ENCODE results near the gene TM9SF2.

Gene TM9SF2

DNA sequence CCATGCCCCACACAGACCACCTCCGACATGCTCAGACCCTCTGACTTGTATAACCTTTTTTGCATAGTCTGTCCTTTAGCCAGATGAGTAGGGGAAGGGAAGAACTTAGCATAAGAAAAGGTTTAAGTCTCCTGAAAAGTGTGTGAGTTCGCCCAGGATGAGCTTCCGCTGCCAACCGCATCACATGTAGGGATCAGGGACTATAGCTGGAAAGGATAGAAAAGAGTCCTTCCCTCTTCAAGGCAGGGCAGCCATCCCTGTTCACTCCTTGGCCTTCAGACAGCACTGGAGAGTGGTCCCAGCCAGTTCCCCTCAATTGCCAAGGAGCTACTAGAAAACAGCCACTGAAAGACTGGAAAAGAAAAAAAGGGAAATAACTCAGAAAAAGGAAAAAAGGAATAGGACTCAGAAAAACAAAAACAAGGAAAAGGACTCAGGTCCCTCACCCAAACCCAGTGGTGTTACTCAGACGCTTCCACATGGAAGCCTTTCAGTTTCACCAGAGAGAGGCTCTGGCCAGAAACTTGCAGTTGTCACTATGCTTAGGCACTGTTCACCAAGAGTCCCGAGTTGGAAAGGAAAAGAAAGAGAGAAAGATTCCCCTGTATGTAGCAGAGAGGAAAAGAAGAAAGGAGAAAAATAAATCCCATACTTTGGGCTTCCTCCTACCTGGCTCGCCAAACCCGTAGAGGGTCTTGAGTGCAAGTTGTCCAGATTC is 5.6 kb upstream of the TM9SF2 start:
- DNase-seq (ENCODE audit: low read depth in 2 of 2), result no peak

DNA sequence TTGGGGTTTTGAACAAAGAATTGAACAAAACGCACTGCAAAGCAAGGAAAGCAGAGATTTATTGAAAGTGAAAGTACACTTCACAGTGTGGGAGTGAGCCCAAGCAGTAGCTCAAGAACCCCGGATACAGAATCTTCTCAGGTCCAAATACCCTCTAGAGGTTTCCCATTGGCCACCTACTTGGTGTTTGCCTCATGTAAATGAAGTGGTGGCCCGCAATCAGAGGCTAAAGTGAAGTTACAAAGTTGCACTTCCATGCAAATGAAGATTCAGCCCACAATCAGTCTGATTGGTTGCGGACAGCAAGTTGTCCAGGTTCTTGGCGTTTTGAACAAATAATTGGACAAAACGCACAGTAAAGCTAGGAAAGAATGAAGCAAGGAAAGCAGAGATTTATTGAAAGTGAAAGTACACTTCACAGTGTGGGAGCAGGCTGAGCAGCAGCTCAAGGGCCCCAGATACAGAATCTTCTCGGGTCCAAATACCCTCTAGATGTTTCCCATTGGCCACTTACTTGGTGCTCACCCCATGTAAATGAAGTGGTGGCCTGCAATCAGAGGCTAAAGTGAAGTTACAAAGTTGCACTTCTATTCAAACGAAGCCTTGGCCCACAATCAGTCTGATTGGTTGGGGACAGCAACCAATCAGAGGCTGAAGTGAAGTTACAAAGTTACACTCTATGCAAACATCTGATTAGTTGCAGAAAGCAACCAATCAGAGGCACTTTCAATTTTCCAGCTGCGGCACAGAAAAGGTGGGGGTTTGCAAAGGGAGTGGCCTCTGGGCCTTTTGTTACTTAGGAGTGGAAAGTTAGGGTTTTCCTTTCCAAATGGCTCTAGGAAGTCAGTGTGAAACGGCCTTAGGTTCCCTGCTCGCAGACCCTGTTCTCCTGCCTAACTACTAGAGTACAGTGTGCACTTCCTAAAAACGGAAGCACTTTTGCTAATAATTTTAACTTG is 4.8 kb upstream of the TM9SF2 start:
- peak; percentile 44 to 51 for DNase-seq (ENCODE audit: low read depth in 2 of 2)

DNA sequence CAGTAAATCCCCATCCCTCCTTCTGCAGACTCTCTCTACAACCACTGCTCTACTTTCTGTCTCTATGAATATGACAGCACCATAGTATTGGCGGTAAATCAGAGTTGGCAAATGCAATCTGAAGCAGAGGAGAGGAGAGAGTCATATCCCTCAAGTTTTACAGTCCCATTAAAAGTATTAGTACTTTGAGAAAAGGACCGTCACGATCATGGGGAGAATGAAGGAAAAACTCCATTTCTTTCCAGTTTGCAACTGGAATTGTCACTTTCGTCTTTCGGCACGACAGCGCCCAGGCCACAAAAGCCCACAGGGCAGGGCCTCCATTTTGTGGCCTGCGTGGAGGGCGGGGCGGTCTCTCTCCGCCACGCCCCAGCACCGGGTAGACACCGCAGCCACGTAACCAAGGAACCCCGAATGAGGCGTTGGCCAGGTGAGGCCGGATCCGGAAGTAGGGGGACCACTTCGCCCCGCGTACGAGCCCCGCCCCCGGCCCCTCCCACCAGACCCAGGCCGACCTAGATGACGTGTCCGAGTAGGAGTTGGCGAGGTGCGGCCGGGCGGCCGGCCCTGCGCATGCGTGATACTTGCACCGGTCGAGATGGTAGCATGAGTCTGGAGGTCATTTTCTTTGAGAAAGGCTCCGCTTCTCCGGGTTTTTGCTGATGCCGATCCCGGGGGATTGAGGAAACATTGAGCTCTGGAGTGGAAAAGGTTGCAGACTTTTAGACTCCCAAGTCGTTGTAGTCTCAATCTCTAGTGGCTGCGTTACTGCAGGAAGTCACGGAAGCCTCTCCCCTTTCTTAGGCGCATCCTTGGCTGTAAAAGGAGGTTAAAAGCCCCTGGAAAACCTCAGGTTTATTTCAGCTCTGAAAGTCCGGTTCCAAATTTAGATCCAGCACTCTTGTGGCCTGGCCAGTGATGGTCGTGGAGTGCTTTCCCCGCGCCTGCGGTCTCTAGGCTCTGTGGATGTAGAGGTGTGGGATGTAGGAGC is 2.8 kb upstream of the TM9SF2 start:
- peak; percentile 89 to 92 for DNase-seq (ENCODE audit: low read depth in 2 of 2)

DNA sequence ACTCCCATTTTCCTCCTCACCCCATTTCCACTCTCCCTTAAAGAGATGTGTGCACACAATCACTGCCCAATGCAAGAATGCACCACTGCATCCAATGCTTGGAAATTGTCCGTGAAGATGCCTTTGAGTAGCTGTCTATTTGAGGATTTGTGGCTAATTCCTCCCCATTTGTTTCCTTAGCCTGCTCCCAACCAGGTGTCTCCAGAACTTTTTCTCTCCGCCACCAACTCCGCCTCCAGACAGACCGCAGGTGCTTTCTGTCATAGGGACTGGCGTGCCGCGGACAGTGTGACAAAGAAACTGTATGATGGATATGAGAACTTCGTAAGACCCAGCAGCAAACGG is 461 bp upstream of the TM9SF2 start:
- no peak for DNase-seq (ENCODE audit: low read depth in 2 of 2)

DNA sequence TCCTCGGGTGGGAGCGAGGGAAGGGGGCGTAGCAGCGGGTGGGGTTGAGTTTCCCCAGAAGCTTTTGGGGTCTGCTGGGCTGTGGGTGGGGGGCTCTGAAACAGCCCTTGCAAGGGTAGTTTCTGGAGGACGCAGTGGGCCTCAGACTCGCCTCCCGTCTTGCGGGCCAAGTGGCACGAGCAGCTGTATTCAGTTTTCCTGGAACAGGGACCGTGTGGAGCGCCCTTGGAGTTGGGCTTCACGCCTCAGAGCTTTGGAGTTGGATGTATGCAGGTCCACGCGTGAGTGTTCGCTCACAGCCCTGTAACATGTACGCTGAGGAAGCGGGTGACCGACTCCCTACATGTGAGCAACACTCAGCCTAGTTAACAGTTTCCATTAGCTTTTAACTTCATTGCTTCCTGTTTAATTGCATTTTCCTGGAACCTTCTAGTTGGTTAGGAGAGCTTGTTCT is 603 bp downstream of the TM9SF2 start:
- DNase-seq (ENCODE audit: low read depth in 2 of 2), result no peak

DNA sequence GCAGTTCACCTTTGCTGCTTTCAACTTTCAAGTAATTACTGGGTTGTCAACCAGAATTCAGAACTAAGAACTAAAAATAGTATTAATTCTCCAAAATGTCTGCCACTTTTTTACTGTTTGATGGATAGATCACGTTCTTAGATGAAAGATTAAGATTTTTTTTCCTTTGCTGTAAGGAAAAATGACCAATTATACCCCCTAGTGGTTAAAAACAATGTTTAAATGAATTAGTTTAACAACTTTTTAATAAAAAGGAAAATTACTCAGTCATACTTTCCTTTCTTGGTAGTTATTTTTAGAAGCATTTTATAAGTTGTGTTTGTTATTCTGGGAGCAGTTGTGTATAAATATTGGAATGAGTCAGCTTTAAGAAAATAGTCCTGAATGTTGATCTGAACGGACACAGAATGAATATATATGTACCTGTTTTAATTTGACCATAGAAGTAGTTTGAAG is 4.6 kb downstream of the TM9SF2 start:
- no peak for DNase-seq (ENCODE audit: low read depth in 2 of 2)

DNA sequence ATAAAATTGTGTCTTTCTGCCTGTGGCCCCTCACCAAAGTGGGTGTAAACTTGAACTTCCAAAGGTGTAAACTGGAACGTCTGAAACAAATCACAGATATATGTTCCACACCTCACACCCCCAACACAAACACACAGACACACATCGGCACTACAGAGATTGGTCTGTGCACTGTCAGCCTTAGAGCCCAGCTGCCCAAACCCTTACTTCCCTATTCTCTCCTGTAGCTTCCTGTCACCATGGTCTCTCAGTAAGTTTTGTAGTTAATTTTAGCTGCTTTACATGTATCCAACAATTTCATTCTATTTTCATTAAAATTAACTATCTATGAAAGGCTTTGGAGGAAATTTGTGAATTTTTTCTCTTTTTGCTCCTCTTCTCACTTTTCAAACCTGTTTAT is 5.4 kb downstream of the TM9SF2 start:
- no peak for DNase-seq (ENCODE audit: low read depth in 2 of 2)

DNA sequence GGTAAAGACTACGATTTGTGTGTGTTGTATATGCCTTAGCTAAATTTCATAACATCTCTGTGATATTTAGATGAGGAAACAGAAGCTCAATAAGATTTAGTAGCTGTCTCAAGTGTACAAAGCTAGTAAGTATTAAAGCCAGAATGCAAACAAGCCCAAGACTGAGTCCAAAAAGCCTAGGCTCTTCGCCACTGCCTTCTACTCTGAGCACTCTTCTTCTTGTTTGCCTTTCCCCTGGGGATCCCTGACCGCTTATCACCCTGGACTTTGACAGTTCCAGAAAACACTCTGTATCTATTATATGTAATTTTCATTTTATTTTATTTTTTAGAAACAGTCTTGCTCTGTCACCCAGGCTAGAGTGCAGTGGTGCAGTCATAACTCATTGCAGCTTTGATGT is 5.8 kb downstream of the TM9SF2 start:
- no peak for DNase-seq (ENCODE audit: low read depth in 2 of 2)

DNA sequence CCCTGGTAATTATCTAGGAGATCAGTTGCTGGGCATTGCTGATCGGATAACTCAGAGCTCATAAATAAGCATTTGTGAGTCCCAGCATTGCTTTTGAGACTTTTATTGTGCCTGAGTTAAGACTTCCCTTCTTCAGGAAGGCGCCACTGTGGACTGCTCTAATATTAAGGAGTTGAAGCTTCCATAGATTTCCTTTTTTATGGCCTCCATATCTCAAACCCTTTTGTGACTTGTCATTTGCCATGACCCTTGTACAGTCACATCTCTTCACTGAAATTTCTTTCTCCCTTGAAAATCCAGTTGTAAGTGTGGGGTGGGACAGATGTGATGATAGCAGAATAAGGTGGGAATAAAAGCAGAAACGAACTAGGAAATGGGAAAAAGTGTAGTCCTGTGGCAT is 6.3 kb downstream of the TM9SF2 start:
- DNase-seq (ENCODE audit: low read depth in 2 of 2), result no peak

DNA sequence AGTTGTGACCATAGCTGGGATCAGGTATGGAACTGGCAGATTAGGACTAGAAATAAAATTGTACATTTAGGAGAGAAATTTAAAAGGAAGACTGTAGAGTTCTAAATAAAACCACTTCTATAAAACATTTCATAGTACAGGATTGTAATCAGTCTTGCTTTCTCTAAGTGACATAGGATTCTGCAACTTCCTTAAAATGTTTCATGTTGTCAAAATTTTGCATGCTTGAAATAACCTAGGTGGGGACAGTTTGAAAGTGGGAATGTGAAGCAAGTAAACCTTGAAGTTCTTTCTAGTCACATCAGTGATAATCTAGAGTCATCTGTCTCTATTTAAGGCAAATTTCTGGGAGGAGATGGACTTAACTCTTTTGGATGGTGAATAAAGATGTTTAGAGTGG is 6.7 kb downstream of the TM9SF2 start:
- no peak for DNase-seq (ENCODE audit: low read depth in 2 of 2)

DNA sequence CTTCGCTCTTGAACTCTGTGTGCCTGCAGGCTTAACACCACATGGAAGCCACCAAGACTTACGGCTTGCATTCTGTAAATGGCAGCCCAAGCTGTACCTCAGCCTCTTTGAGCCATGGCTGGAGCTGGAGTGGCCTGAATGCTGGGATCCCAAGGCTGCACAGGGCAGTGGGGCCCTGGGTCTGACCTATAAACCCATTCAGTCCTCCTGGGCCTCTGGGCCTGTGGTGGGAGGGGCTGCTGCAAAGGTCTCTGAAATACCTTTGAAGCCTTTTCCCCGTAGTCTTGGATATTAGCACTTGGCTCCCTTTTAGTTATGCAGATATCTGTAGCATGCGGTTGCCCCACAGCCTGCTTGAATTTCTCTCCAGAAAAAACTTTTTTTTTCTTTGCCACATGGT is 8.2 kb downstream of the TM9SF2 start:
- no peak for DNase-seq (ENCODE audit: low read depth in 2 of 2)

DNA sequence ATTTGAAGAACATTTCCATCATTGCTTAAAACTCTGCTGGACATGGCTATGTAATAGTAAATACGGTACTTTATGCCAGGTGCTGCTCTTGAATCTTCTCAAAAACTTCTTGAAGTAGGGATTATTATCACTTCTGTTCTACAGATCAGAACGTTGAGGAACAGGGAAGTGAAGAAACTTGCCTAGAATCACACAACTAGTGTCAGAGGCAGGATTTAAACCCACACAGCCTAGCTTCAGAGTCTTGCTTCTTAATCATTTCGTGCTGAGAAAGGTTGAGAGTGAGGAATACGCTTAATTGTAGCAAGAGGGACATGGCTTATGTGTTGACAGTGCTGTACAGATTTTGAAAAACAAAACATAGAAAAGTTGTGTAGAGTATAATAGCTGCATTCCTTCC is 13.5 kb downstream of the TM9SF2 start:
- no peak for DNase-seq (ENCODE audit: low read depth in 2 of 2)

DNA sequence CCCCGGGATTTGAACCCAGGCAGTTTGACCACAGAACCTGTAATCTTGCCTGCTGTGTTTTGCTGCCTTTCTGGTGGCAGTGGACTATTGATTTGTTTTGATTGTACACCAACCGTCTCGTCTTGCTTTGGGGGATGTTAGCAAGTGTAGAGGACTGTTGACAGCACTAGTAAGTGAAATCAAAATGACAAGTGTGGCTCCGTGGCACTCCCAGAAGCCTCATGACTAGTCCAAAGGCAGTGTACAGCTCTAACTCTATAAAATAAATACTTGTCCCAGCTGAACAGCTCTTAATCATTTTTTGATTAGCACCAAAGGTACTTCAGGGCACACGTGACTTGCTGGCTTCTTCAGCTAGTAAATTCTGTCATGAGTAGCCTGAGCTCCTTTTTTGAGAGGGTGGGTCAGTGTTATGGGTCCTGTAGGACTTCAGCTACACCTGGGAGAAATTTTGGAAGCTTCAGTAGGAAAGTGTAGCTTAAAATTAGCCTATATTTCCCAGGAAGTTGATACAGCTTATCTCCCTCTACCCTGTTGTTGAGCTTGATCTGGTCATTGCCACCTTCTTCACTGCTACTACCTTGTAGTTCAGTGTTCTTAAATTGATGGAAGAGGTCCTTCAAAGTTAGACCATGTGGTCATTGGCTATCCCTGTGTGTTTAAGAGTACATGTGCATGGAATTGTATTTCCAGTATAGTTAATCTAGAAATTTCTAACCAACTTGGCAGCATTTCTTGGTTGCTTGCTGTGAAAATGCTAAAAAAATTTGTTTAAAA is 15.1 kb downstream of the TM9SF2 start:
- no peak for DNase-seq (ENCODE audit: low read depth in 2 of 2)

DNA sequence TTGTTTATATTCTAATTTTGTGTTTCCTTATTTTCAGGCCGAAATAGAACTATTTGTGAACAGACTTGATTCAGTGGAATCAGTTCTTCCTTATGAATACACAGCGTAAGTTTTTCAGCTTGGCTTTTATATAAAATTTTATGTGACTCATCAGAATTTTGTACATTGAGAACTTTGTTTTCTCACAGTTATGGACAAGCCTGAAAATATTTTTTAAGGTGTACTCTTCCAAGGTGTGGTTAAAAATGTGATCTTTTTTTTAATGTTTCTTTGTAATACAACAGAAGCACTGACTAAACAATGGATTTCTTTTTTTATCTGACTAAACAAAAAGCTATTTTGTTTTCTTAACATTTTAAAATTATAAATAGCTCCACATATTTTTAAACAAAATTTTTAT is 16.3 kb downstream of the TM9SF2 start:
- no peak for DNase-seq (ENCODE audit: low read depth in 2 of 2)

DNA sequence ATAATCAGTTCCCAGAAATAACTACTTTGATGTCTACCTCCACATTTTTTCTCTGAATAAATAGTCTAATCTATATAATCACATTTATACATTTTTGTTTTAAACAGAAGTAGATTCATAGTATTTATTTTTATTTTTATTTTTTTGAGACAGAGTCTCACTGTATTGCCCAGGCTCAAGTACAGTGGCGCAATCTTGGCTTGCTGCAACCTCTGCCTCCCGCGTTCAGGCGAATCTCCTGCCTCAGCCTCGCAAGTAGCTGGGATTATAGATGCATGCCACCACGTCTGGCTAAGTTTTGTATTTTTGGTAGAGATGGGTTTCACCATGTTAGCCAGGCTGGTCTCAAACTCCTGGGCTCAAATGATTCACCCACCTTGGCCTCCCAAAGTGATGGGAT is 16.7 kb downstream of the TM9SF2 start:
- DNase-seq (ENCODE audit: low read depth in 2 of 2), result no peak

DNA sequence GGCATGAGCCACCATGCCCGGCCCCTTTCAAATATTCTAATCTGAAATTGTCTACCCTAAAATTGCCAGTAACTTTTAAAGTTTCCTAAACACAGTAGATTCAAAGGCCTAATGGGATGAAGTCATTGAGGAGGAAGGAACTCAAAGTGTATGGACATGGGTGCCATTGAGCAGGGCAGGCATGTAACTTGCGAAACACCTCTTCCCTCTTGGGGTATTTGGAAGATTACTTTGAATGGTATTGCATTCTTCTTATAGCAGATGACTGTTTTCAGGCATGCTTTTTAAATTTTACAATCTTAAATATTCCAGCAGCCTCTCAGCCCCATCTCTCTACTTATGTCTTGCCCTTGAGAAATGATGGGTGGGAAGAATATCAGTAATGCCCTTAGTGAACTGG is 21.0 kb downstream of the TM9SF2 start:
- DNase-seq (ENCODE audit: low read depth in 2 of 2), result no peak

DNA sequence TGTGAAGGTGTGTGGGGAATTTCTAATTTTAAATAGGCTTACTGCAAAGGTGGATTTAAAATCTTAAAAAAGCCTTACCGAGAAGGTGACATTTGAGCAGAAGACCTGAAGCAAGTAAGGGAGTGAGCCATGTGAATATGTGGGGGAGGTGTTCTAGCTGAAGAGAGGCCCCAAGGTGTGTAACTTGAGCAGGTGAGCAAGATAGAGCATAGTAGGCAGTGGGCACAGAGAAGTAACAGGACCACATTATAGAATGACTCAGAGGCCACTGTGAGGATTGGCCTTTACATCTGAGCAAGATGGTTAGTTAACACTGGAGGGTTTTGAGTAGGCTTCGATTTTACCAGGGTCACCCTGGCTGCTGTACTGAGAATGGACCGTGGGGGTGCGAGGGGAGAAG is 22.6 kb downstream of the TM9SF2 start:
- no peak for DNase-seq (ENCODE audit: low read depth in 2 of 2)

DNA sequence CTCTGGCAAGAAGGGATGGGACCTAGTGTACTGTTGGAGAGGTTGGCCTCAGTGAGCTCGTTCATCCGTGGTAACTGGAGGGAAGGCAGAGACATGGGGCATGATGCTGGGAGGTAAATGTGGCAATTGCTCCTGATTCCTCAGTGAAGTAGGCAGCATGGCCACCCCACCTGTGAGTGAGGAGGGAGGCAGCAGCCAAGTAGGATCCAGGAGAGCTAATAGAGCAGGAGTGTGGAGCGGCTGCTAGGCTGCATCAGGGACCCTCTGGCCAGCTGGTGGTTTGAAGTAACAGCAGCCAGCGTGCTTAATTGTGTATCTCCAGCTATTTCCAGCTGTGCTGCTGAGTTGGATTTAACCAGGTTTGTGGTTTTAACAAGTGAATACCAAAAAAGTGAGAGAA is 24.7 kb downstream of the TM9SF2 start:
- DNase-seq (ENCODE audit: low read depth in 2 of 2), result no peak

DNA sequence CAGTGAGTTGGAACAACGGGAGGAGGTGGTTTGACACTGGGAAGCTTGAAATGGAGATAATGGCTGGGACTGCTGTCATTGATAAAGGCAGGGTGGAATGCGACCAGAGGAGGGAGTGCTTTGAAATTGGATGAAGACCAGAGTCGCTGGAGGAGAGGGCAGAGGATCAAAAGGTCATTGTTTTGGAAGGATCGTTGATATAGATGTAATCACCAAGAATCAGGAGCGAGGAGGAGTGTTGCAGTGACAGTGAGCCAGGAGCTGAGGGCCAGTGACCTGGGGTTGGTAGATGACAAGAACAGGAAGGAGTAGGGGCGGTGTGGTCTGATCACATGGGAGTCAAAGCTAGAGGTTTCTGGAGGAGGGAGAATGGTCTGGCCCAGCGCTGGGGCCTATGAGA is 25.3 kb downstream of the TM9SF2 start:
- DNase-seq (ENCODE audit: low read depth in 2 of 2), result no peak

DNA sequence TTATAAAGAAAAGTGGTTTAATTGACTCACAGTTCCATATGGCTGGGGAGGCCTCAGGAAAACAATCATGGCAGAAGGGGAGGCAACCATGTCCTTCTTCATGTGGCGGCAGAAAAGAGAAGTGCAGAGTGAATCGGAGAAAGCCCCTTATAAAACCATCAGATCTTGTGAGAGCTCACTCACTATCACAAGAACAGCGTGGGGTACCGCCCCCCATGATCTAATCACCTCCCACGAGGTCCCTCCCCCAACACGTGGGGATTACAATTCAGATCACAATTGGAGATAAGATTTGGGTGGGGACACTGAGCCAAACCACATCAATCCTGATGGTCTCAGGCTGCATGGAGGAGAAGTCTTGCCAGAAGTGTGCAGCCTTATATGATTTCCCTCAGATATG is 26.0 kb downstream of the TM9SF2 start:
- DNase-seq (ENCODE audit: low read depth in 2 of 2), result no peak

DNA sequence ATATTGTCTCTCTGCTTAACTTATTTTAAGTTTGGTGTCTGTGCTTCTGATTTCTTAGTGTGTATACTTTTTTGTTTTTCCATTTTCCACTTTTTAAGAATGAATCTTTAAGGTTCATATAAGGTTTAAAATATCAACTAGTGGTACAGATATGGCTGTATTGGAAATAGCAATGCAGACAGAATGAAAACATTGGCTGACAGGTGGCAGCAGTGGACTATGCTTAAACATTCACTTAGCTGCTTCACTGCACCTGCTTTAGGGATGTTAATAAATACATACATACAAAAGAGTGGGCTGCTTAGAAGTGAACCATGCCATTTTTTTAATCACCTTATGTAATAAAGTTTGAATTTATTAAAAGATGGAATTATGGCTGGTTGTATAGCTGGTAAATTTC is 27.3 kb downstream of the TM9SF2 start:
- no peak for DNase-seq (ENCODE audit: low read depth in 2 of 2)
